H9 (cell line): ENCODE data around the gene GATA5. TPM values are rescaled to one million over a fixed set of nuclear protein-coding genes. Genes with fewer than 3 reads are reported as not detected.

Source experiments
- DNase-seq: peaks from one replicate; pipeline ENCODE4 v3.0.0-alpha.2; 2017
- H2AFZ ChIP-seq: one replicate; pipeline ENCODE4 v1.6.1; 2013; ENCODE audit warnings: mild to moderate bottlenecking, low read length, control low read depth, moderate library complexity
- H2AK5ac ChIP-seq: 2 replicates; pipeline ENCODE4 v1.6.1; 2013; ENCODE audit warnings: low read length, control low read depth, mixed read lengths; ENCODE audit not compliant: insufficient read length
- H2BK120ac ChIP-seq: one replicate; pipeline ENCODE4 v1.6.1; 2013; ENCODE audit warnings: low read depth, mild to moderate bottlenecking, low read length, control low read depth, inconsistent platforms; ENCODE audit not compliant: poor library complexity, severe bottlenecking
- H2BK12ac ChIP-seq: 2 replicates; pipeline ENCODE4 v1.6.1; 2013; ENCODE audit warnings: low read length, control low read depth, mixed read lengths, low read depth; ENCODE audit not compliant: insufficient read length
- H2BK15ac ChIP-seq: 2 replicates; pipeline ENCODE4 v1.6.1; 2013; ENCODE audit warnings: low read depth, low read length, control low read depth
- H2BK20ac ChIP-seq: one replicate; pipeline ENCODE4 v1.6.1; 2013; ENCODE audit warnings: low read depth, mild to moderate bottlenecking, low read length, control low read depth, inconsistent platforms; ENCODE audit not compliant: poor library complexity, severe bottlenecking
- H2BK5ac ChIP-seq: 2 replicates; pipeline ENCODE4 v1.6.1; 2013; ENCODE audit warnings: low read length, control low read depth, mixed read lengths; ENCODE audit not compliant: insufficient read length
- H3K14ac ChIP-seq: 2 replicates; pipeline ENCODE4 v1.6.1; 2013; ENCODE audit warnings: low read length, control low read depth; ENCODE audit not compliant: insufficient read depth
- H3K18ac ChIP-seq: 2 replicates; pipeline ENCODE4 v1.6.1; 2013; ENCODE audit warnings: low read depth, mild to moderate bottlenecking, mixed read lengths, low read length, control low read depth; ENCODE audit not compliant: insufficient read length
- H3K23ac ChIP-seq: 2 replicates; pipeline ENCODE4 v1.6.1; 2013; ENCODE audit warnings: low read length, control low read depth, mixed read lengths, low read depth; ENCODE audit not compliant: insufficient read length
- H3K23me2 ChIP-seq: 2 replicates; pipeline ENCODE4 v1.6.1; 2013; ENCODE audit warnings: low read depth, mild to moderate bottlenecking, mixed read lengths, low read length, control low read depth; ENCODE audit not compliant: insufficient read length, poor library complexity, severe bottlenecking
- H3K27ac ChIP-seq: 2 replicates; pipeline ENCODE4 v1.5.1; 2013; ENCODE audit warnings: low read length, control low read depth, mixed read lengths, low read depth; ENCODE audit not compliant: insufficient read length
- H3K27me3 ChIP-seq: 2 replicates; pipeline ENCODE4 v1.6.1; 2013; ENCODE audit warnings: low read length, control low read depth, inconsistent platforms; ENCODE audit not compliant: insufficient read depth
- H3K4ac ChIP-seq: 2 replicates; pipeline ENCODE4 v1.6.1; 2013; ENCODE audit warnings: low read depth, mild to moderate bottlenecking, control low read depth, inconsistent platforms, low read length, moderate library complexity
- H3K4me1 ChIP-seq: 2 replicates; pipeline ENCODE4 v1.6.1; 2013; ENCODE audit warnings: low read length, control low read depth, inconsistent platforms; ENCODE audit not compliant: insufficient read depth
- H3K4me2 ChIP-seq: 2 replicates; pipeline ENCODE4 v1.6.1; 2013; ENCODE audit warnings: low read length, control low read depth, mixed read lengths; ENCODE audit not compliant: insufficient read length, insufficient read depth
- H3K56ac ChIP-seq: 2 replicates; pipeline ENCODE4 v1.6.1; 2013; ENCODE audit warnings: low read depth, mild to moderate bottlenecking, mixed read lengths, low read length, control low read depth; ENCODE audit not compliant: insufficient read length
- H3K79me1 ChIP-seq: 2 replicates; pipeline ENCODE4 v1.6.1; 2013; ENCODE audit warnings: low read depth, mild to moderate bottlenecking, moderate library complexity, low read length, control low read depth, inconsistent platforms; ENCODE audit not compliant: insufficient read depth, poor library complexity, severe bottlenecking
- H3K79me2 ChIP-seq: 2 replicates; pipeline ENCODE4 v1.6.1; 2013; ENCODE audit warnings: low read length, control low read depth, inconsistent platforms; ENCODE audit not compliant: insufficient read depth
- H3K9ac ChIP-seq: 2 replicates; pipeline ENCODE4 v1.6.1; 2013; ENCODE audit warnings: low read length, control low read depth, mixed read lengths; ENCODE audit not compliant: insufficient read length; ENCODE audit errors: extremely low read depth
- H3K9me3 ChIP-seq: one replicate; pipeline ENCODE4 v1.6.1; 2013; ENCODE audit warnings: low read depth, low read length, inconsistent platforms; ENCODE audit not compliant: control insufficient read depth
- H3T11ph ChIP-seq: one replicate; pipeline ENCODE4 v1.6.1; 2013; ENCODE audit warnings: mild to moderate bottlenecking, low read length, control low read depth, inconsistent platforms
- H4K20me1 ChIP-seq: one replicate; pipeline ENCODE4 v1.6.1; 2013; ENCODE audit not compliant: control insufficient read depth, insufficient read length, insufficient read depth
- H4K5ac ChIP-seq: 2 replicates; pipeline ENCODE4 v1.6.1; 2013; ENCODE audit warnings: low read depth, mild to moderate bottlenecking, mixed read lengths, low read length, control low read depth; ENCODE audit not compliant: insufficient read length
- H4K8ac ChIP-seq: replicated peaks from 2 replicates; pipeline ENCODE4 v1.6.1; 2013; ENCODE audit warnings: low read length, control low read depth, mixed read lengths, low read depth; ENCODE audit not compliant: insufficient read length
- H4K91ac ChIP-seq: 2 replicates; pipeline ENCODE4 v1.6.1; 2013; ENCODE audit warnings: low read depth, mild to moderate bottlenecking, moderate library complexity, mixed read lengths, low read length, control low read depth; ENCODE audit not compliant: insufficient read length
- H3K27ac Mint-ChIP-seq, 3 experiments: 2 replicates in 2 of 3; 3 replicates in 1 of 3; pipeline ENCODE4 v1.8.0; 2020 to 2021; ENCODE audit warnings: mixed read lengths in 3 of 3, mild to moderate bottlenecking in 1 of 3, moderate library complexity in 1 of 3
- H3K27me3 Mint-ChIP-seq: 2 replicates; pipeline ENCODE4 v1.8.0; 2021; ENCODE audit warnings: low read depth, mild to moderate bottlenecking, moderate library complexity, mixed read lengths
- H3K36me3 Mint-ChIP-seq, 3 experiments: 2 replicates in 2 of 3; 3 replicates in 1 of 3; pipeline ENCODE4 v1.8.0; 2020 to 2021; ENCODE audit warnings: low read depth in 3 of 3, mixed read lengths in 3 of 3; ENCODE audit not compliant: insufficient read depth in 1 of 3
- H3K4me1 Mint-ChIP-seq, 2 experiments: 2 replicates each; pipeline ENCODE4 v1.8.0; 2020; ENCODE audit warnings: mixed read lengths in 2 of 2
- H3K4me3 Mint-ChIP-seq, 2 experiments: 2 replicates in 1 of 2; 3 replicates in 1 of 2; pipeline ENCODE4 v1.8.0; 2020 to 2021; ENCODE audit warnings: mild to moderate bottlenecking in 2 of 2, mixed read lengths in 2 of 2, moderate library complexity in 1 of 2
- H3K9me3 Mint-ChIP-seq, 2 experiments: 2 replicates in 1 of 2; 3 replicates in 1 of 2; pipeline ENCODE4 v1.8.0; 2020; ENCODE audit warnings: mild to moderate bottlenecking in 2 of 2, mixed read lengths in 2 of 2, moderate library complexity in 1 of 2
- CTCF ChIP-seq: fragments of 200-600 bp; sonication (generic); conservative IDR thresholded peaks from 3 replicates; pipeline ENCODE4 v1.8.0; 2021; ENCODE audit warnings: antibody characterized with exemption, mild to moderate bottlenecking
- WGBS: extraction: QIAGEN DNeasy Blood & Tissue Kit; methylation state at CpG from one replicate; pipeline ENCODE4 v1.1.7; 2013; ENCODE audit warnings: missing lambda C conversion rate, low lambda C conversion rate, mixed read lengths; ENCODE audit not compliant: insufficient read length; ENCODE audit errors: extremely low coverage; 5-methylcytosine and 5-hydroxymethylcytosine counted together
- total RNA-seq: library from RNA; stranded (reverse); gene quantifications from 2 replicates; pipeline ENCODE4 v1.2.1, GENCODE V29; 2021

The GATA5 gene
- total RNA-seq, 1 experiment from 2014 or later = 0.24 TPM

DNA sequence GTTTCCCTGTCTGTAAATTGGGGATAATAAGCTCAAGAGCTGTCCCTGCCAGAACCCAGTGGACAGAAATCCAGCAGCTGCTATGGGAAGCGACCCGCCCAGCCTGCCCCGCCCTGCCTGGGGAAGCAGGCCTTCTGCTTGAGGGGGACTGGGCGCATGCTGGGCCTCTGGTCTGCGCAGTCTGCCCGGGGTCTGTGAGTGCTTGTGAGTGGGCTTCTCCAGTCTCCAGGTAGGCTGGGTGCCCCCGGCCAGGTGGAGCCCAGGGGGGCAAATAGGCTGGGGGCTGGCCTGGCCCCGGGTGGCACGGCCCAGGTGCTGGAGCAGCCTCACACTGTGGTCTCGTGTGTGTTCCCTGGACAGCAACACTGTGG, 47.8 kb downstream of the GATA5 start:
- no peak for DNase-seq
- peaks cover 15% of the 10 kb centered on the region for H3K27me3 Mint-ChIP-seq
- H3K4me1 Mint-ChIP-seq = peaks cover 25 to 58% of the 10 kb centered on the region in 2 experiments
- Histone ChIP-seq H3K79me1 (no peaks in the 10 kb centered on the region), H3K56ac (no peak overlapping the region), H3K9ac (no peak overlapping the region), H2BK12ac (no peak overlapping the region), H3T11ph (no peak overlapping the region), H3K79me2 (no peaks in the 10 kb centered on the region), H2BK5ac (no peak overlapping the region), H4K20me1 (no peaks in the 10 kb centered on the region), H3K27me3 (no peaks in the 10 kb centered on the region), H3K23me2 (no peaks in the 10 kb centered on the region), H3K4me1 (peaks cover 3% of the 10 kb centered on the region; the same call in 1 of the 2 replicates), H3K18ac (no peak overlapping the region), H4K91ac (no peak overlapping the region), H3K23ac (no peak overlapping the region), H4K5ac (no peak overlapping the region), H2BK120ac (no peak overlapping the region), H2BK15ac (no peak overlapping the region), H2AFZ (no peak overlapping the region), H2BK20ac (no peak overlapping the region), H3K4me2 (no peak overlapping the region), H2AK5ac (no peak overlapping the region), H3K14ac (peak overlapping the region; percentile 44; the same call in 1 of the 2 replicates), H4K8ac (no peak overlapping the region), H3K4ac (no peak overlapping the region), H3K9me3 (no peaks in the 10 kb centered on the region), H3K27ac (no peak overlapping the region)
- no CpG with 5 or more reads among the region's 10 CpGs for WGBS
- H3K27ac Mint-ChIP-seq = no peak overlapping the region
- peaks cover 0 to 3% of the 10 kb centered on the region in 2 experiments; a peak in 1 of 5 replicates for H3K9me3 Mint-ChIP-seq
- no peak for TF ChIP-seq CTCF
- H3K4me3 Mint-ChIP-seq = no peak overlapping the region
- 0 out of 7 replicates have a peak, but pooled peaks cover 0 to 4% (median 0%) of the 10 kb centered on the region in 3 experiments for H3K36me3 Mint-ChIP-seq
